ENCODE measurements around the gene ADGRV1.
"Not testable (repeated sequence)": the region's sequence is repeated elsewhere in the genome, so short reads cannot be mapped to it uniquely, and the experiment has no call there.

The ADGRV1 gene

GRCh38 chr5:91007780-91008402, 449.3 kb downstream of the ADGRV1 start:
- DNase-seq, result no peak

- DNase-seq, result no peak
Observed at GRCh38 chr5:91010090-91010489, 451.5 kb downstream of the ADGRV1 start.

- DNase-seq, result no peak
Observed at GRCh38 chr5:91011029-91011428, 452.4 kb downstream of the ADGRV1 start.

GRCh38 chr5:91012867-91013266, 454.3 kb downstream of the ADGRV1 start:
- not testable (repeated sequence) for DNase-seq

- DNase-seq, result no peak
Observed at GRCh38 chr5:91016322-91016721, 457.7 kb downstream of the ADGRV1 start.

- no peak for DNase-seq
Observed at GRCh38 chr5:91016954-91017700, 458.5 kb downstream of the ADGRV1 start.

GRCh38 chr5:91018200-91018599, 459.6 kb downstream of the ADGRV1 start:
- no peak for DNase-seq

- no peak for DNase-seq
Observed at GRCh38 chr5:91018712-91019371, 460.2 kb downstream of the ADGRV1 start.

- no peak for DNase-seq
Observed at GRCh38 chr5:91020065-91020800, 461.6 kb downstream of the ADGRV1 start.

GRCh38 chr5:91022518-91022917, 463.9 kb downstream of the ADGRV1 start:
- no peak for DNase-seq

GRCh38 chr5:91024206-91024605, 465.6 kb downstream of the ADGRV1 start:
- no peak for DNase-seq

- DNase-seq, result no peak
Observed at GRCh38 chr5:91024727-91025126, 466.1 kb downstream of the ADGRV1 start.

- DNase-seq, result no peak
Observed at GRCh38 chr5:91025449-91025848, 466.9 kb downstream of the ADGRV1 start.

- DNase-seq, result no peak
Observed at GRCh38 chr5:91025956-91026355, 467.4 kb downstream of the ADGRV1 start.

GRCh38 chr5:91026466-91026865, 467.9 kb downstream of the ADGRV1 start:
- no peak for DNase-seq

- DNase-seq, result no peak
Observed at GRCh38 chr5:91027405-91028139, 469.0 kb downstream of the ADGRV1 start.

- no peak for DNase-seq
Observed at GRCh38 chr5:91028499-91028956, 469.9 kb downstream of the ADGRV1 start.

GRCh38 chr5:91030521-91031401, 472.2 kb downstream of the ADGRV1 start:
- DNase-seq, result no peak

GRCh38 chr5:91031402-91031752, 472.8 kb downstream of the ADGRV1 start:
- no peak for DNase-seq

- no peak for DNase-seq
Observed at GRCh38 chr5:91032125-91032524, 473.5 kb downstream of the ADGRV1 start.

- DNase-seq, result no peak
Observed at GRCh38 chr5:91033370-91033769, 474.8 kb downstream of the ADGRV1 start.

All from CD4-positive, alpha-beta T cell treated with Interleukin-15 for 1 hour (primary cell).